ENCODE results near the gene MYBPC3.
A peak's percentile ranks its signal among the peaks of the same experiment; 100 is the strongest.
"Not testable (repeated sequence)": the region's sequence is repeated elsewhere in the genome, so short reads cannot be mapped to it uniquely, and the experiment has no call there.

Gene MYBPC3

GRCh38 chr11:47336595-47336994 lies 15.9 kb downstream of the MYBPC3 start:
- no peak for DNase-seq

- DNase-seq, result no peak
Measured at GRCh38 chr11:47335733-47336132, 16.8 kb downstream of the MYBPC3 start.

DNA sequence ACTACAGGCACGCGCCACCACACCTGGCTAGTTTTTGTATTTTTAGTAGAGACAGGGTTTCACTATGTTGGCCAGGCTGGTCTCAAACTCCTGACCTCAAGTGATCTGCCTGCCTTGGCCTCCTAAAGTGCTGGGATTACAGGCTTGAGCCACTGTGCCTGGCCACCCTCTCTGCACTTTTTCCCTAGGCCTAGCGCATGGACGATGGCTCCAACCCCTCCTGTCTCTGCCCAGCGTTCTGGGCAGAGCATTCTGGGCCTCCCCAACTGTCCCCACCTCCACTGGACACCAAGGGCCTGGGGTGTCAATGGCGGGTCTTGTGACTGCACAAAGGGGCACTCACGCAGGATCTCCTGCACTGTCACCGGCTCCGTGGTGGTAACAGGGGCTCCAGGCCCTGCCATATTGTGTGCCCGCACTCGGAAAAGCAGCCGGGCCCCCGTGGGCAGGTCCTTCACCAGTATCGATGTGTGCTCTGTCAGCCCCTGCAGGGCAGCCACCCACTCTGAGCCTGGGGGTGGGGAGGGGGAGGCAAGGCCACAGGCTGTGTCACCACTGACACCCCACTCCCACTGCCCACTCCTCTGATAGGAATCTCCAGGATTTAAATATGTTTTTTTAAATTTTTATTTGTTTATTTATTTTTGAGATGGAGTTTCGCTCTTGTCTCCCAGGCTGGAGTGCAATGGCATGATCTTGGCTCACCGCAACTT lies 17.6 kb downstream of the MYBPC3 start:
- not testable (repeated sequence) for DNase-seq

- DNase-seq, result no peak
Measured at GRCh38 chr11:47333886-47334443, 18.5 kb downstream of the MYBPC3 start.

DNA sequence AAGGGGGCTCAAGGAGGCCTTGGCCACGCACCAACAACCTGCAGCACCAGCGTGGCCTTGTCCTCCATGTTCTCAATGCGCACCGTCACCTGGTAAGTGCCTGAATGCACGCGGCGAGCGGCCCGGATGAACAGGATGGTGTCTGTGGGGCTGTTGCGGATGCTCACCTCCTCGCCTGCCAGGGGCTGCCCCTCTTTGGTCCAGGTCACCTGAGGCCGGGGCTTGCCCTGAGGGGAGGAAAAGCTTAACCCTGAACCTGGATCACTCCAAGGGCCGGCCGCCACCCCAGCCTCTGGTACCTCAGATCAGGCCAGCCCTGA lies 19.0 kb downstream of the MYBPC3 start:
- no peak for DNase-seq

- no peak for DNase-seq
Measured at GRCh38 chr11:47332791-47333525, 19.5 kb downstream of the MYBPC3 start.

- no peak for DNase-seq
Measured at GRCh38 chr11:47332303-47332711, 20.2 kb downstream of the MYBPC3 start.

DNA sequence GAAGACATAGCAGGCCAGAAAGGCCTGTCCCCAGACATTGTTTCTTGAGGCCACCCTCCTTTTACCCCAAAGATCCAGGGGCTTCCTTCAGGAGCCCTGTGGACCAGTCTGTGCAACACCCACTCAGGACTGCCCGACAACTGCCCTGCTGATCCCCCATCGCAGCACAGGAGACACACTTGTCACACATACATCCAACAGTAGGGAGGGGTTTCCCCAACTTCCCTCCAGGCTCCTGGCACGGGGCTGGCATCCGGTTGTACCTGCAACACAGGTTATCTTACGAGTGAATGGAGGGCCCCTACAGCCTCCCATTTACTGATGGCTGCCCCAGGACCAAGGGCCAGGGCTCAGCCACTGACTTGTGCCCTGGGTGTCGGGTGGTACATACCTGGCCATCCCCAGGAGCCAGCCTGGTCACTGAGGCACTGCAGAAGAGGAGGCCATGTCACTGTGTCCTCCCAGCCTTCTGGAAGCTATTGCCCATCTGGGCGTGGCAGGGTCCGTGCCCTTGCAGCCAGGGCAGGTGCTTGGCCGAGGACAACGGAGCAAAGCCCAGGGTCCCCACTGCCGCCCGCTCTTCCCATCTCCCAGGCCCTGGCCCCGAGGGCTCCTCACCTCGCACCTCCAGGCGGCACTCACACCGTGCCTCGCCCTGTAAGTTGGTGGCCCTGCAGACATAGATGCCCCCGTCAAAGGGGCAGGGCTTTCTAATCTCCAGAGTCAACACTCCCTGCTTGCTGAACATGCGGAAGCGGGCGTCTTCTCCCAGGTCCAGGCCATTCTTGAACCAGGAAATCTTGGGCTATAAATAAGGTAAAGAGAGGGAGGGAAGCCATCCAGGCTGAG lies 20.8 kb downstream of the MYBPC3 start:
- no peak for DNase-seq

GRCh38 chr11:47329987-47330931 lies 22.2 kb downstream of the MYBPC3 start:
- DNase-seq, result peak; percentile 14

DNA sequence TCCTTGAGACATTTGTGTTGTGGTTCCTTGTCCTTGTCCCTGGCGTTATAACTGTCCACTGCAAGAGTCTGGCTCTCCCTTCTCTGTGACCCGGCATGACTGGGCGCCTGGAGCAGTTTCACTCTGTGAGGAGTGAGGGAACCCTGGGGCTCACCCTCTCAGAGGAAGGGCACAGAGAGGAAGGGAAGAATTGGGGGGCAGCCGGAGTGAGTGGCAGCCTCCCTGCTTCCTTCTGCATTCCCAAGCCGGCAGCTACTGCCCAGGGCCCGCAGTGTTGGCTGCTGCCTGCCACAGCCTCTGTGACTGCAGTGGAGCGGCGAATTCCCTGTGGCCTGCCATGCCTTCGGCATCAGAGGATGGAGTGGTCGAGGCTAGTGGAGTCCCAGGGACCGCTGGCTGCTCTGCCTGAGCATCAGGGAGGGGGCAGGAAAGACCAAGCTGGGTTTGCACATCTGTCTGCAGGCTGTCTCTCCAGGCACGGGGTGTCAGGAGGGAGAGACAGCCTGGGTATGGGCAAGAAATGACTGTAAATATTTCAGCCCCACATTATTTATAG lies 23.0 kb downstream of the MYBPC3 start:
- no peak for DNase-seq

GRCh38 chr11:47328449-47329390 lies 23.8 kb downstream of the MYBPC3 start:
- DNase-seq, result no peak

DNA sequence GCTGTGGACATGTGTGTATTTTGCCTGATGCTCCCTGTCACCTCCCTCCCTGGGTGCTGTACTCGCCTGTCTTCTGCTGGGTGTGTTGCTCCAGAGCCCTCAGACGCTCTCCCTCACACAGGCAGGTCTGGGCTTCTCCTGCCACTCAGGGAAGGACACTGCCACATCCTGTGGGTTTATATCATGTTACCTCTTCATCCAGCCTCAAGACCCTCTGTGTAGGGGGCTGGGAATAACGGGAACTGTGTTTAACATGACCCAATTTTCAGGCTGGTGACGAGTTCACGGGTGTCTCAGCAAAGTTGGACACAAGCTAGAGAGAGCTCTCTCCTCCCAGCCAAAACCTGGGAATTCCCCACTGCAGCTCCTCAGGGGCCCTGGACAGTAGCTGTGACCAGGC lies 24.6 kb downstream of the MYBPC3 start:
- DNase-seq, result no peak

GRCh38 chr11:47327025-47327424 lies 25.5 kb downstream of the MYBPC3 start:
- no peak for DNase-seq

- DNase-seq, result no peak
Measured at GRCh38 chr11:47326198-47326597, 26.3 kb downstream of the MYBPC3 start.

DNA sequence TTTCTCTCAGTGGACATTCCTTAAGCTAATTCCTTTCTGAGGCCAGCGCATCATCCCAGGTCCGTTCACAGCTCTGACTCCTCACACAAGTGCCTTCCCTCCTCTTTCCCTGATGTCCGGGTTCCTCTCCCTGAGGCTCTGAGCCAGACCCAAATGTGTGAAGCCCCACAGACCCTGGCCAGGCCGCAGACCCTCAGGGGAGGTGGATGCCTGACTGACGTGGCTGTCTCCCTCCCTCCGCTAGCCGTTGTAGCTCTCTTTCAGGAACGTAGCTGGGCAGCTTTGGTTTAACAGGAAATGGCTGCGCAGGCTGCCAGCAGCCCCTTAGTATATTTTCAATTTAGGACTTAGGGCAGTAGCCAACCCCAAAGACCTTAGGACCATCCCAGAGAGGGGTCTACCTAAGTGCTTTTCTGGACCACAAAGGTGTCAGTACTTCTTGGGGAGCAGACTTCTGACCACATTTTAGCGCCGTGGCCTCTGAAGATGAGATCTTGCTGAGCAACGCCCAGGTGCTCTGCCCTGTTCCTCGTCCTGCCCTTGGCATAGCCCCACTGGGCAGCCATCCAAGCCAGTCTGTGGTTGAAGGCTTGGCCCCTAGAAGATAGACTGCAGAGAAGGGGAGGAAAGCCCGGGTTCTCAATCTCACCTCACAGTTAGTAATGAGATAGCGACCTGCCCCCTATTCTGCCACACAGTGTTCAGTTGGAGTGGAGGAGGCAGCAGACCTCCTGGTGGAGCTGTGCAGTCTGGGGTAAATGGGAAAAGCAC lies 27.0 kb downstream of the MYBPC3 start:
- no peak for DNase-seq

DNA sequence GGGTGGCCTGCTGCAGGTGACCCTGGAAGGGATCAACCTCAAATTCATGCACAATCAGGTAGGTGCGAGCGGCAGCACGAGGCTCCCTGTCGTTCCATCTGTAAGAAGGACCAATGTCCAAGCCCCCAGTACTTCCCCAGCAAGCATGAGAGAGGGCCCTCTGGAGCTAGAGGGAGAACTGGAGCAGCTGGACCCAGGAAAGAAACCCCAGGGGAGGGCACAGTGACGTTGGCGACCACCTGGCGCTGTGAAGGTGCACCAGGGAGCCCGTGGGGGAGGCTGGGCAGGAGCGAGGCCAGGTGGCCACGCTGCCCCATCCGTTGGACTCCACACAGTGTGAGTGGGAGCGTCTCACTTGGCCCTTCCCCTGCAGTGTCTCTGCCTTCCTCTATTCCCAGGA lies 28.0 kb downstream of the MYBPC3 start:
- no peak for DNase-seq

- DNase-seq, result no peak
Measured at GRCh38 chr11:47318166-47318565, 34.3 kb downstream of the MYBPC3 start.

GRCh38 chr11:47317064-47317828 lies 35.3 kb downstream of the MYBPC3 start:
- DNase-seq, result no peak

GRCh38 chr11:47316501-47316900 lies 36.0 kb downstream of the MYBPC3 start:
- DNase-seq, result not testable (repeated sequence)
